HG02943 (cell line): ENCODE data around the gene ELAVL4.
"Not testable (repeated sequence)": the region's sequence is repeated elsewhere in the genome, so short reads cannot be mapped to it uniquely, and the experiment has no call there.

Experiments
- ATAC-seq: cut with Tn5 transposase; IDR thresholded peaks from one replicate; pipeline ENCODE4 v1.9.1; 2021; ENCODE audit warnings: mild to moderate bottlenecking, low read depth, moderate library complexity; ENCODE audit not compliant: unreplicated experiment

ELAVL4 gene

GRCh38 chr1:50112193-50112592 lies 3.5 kb downstream of the ELAVL4 start:
- ATAC-seq = no peak

GRCh38 chr1:50123071-50123470 lies 14.4 kb downstream of the ELAVL4 start:
- ATAC-seq = no peak

- ATAC-seq = no peak
Measured at GRCh38 chr1:50126927-50127715, 18.4 kb downstream of the ELAVL4 start.

GRCh38 chr1:50129201-50129600 lies 20.5 kb downstream of the ELAVL4 start:
- ATAC-seq = no peak

- ATAC-seq = no peak
Measured at GRCh38 chr1:50132347-50132894, 23.7 kb downstream of the ELAVL4 start.

- no peak for ATAC-seq
Measured at GRCh38 chr1:50135716-50136115, 27.0 kb downstream of the ELAVL4 start.

- no peak for ATAC-seq
Measured at GRCh38 chr1:50139339-50140181, 30.8 kb downstream of the ELAVL4 start.

GRCh38 chr1:50140182-50140447 lies 31.4 kb downstream of the ELAVL4 start:
- no peak for ATAC-seq

- no peak for ATAC-seq
Measured at GRCh38 chr1:50147191-50147850, 38.6 kb downstream of the ELAVL4 start.

- no peak for ATAC-seq
Measured at GRCh38 chr1:50148142-50148923, 39.6 kb downstream of the ELAVL4 start.

GRCh38 chr1:50152236-50152635 lies 43.5 kb downstream of the ELAVL4 start:
- ATAC-seq = no peak

- no peak for ATAC-seq
Measured at GRCh38 chr1:50155541-50155940, 46.8 kb downstream of the ELAVL4 start.

- ATAC-seq = no peak
Measured at GRCh38 chr1:50156241-50157010, 47.7 kb downstream of the ELAVL4 start.

- no peak for ATAC-seq
Measured at GRCh38 chr1:50157306-50157941, 48.7 kb downstream of the ELAVL4 start.

GRCh38 chr1:50158421-50158820 lies 49.7 kb downstream of the ELAVL4 start:
- ATAC-seq = no peak

GRCh38 chr1:50163680-50164079 lies 55.0 kb downstream of the ELAVL4 start:
- ATAC-seq = no peak

- not testable (repeated sequence) for ATAC-seq
Measured at GRCh38 chr1:50166351-50166750, 57.6 kb downstream of the ELAVL4 start.

- ATAC-seq = no peak
Measured at GRCh38 chr1:50172299-50172698, 63.6 kb downstream of the ELAVL4 start.

- no peak for ATAC-seq
Measured at GRCh38 chr1:50174101-50174500, 65.4 kb downstream of the ELAVL4 start.
